Endodermal cell (in vitro differentiated cells): ENCODE results near the gene ENTPD2. TPM values are rescaled to one million over a fixed set of nuclear protein-coding genes. Genes with fewer than 3 reads are reported as not detected.

ENCODE experiments used
- DNase-seq: peaks from one replicate; pipeline ENCODE4 v3.0.0-alpha.2; 2017
- H3K27ac ChIP-seq: 2 replicates; pipeline ENCODE4 v1.5.1; 2013; ENCODE audit warnings: mild to moderate bottlenecking, low read depth, low read length, moderate library complexity
- H3K27me3 ChIP-seq: 2 replicates; pipeline ENCODE4 v1.6.1; 2013; ENCODE audit warnings: mild to moderate bottlenecking, low read length, moderate library complexity; ENCODE audit not compliant: insufficient read depth, control insufficient read depth, poor library complexity, severe bottlenecking
- H3K36me3 ChIP-seq: 2 replicates; pipeline ENCODE4 v1.7.0; 2013; ENCODE audit warnings: mild to moderate bottlenecking, low read length, moderate library complexity; ENCODE audit not compliant: control insufficient read depth, insufficient read depth
- H3K4me1 ChIP-seq: one replicate; pipeline ENCODE4 v1.7.0; 2013; ENCODE audit warnings: low read length; ENCODE audit not compliant: control insufficient read depth, insufficient read depth
- H3K4me3 ChIP-seq: 2 replicates; pipeline ENCODE4 v1.5.1; 2013; ENCODE audit warnings: mild to moderate bottlenecking, low read length, moderate library complexity
- H3K9ac ChIP-seq: 2 replicates; pipeline ENCODE4 v1.6.1; 2013; ENCODE audit warnings: mild to moderate bottlenecking, low read length, moderate library complexity; ENCODE audit not compliant: poor library complexity, severe bottlenecking; ENCODE audit errors: extremely low read depth
- H3K9me3 ChIP-seq: 2 replicates; pipeline ENCODE4 v1.6.1; 2013; ENCODE audit warnings: mild to moderate bottlenecking, low read length, moderate library complexity; ENCODE audit not compliant: control insufficient read depth
- H3K27ac Mint-ChIP-seq: 2 replicates; pipeline ENCODE4 v1.8.0; 2020; ENCODE audit warnings: mixed read lengths
- H3K27me3 Mint-ChIP-seq: 2 replicates; pipeline ENCODE4 v1.8.0; 2021; ENCODE audit warnings: mild to moderate bottlenecking, mixed read lengths; ENCODE audit not compliant: insufficient read depth
- H3K36me3 Mint-ChIP-seq: 2 replicates; pipeline ENCODE4 v1.8.0; 2020; ENCODE audit warnings: low read depth, mixed read lengths
- H3K4me1 Mint-ChIP-seq: 2 replicates; pipeline ENCODE4 v1.8.0; 2020; ENCODE audit warnings: mixed read lengths
- H3K4me3 Mint-ChIP-seq: 2 replicates; pipeline ENCODE4 v1.8.0; 2020; ENCODE audit warnings: mild to moderate bottlenecking, moderate library complexity, mixed read lengths
- H3K9me3 Mint-ChIP-seq: 2 replicates; pipeline ENCODE4 v1.8.0; 2020; ENCODE audit warnings: mild to moderate bottlenecking, mixed read lengths
- CTCF ChIP-seq: fragments of 200-600 bp; sonication (generic); conservative IDR thresholded peaks from 2 replicates; pipeline ENCODE4 v1.5.0; 2021; ENCODE audit warnings: antibody characterized with exemption, mild to moderate bottlenecking
- WGBS, 2 experiments: methylation state at CpG; one replicate each; pipeline versions ENCODE4 v1.1.5 to v1.1.7; 2013; ENCODE audit warnings: missing lambda C conversion rate in 2 of 2, mixed read lengths in 1 of 2; ENCODE audit not compliant: insufficient coverage in 1 of 2, insufficient read length in 1 of 2; 5-methylcytosine and 5-hydroxymethylcytosine counted together
- total RNA-seq, 2 donors: library from RNA; stranded (reverse); fragmentation: NEBNext Ultra II Directional in 1 of 2; extraction: Animal tissue kit (Norgen Biotek cat#: 25700) in 1 of 2; gene quantifications; 2 replicates in 1 of 2; 3 replicates in 1 of 2; pipeline ENCODE4 v1.2.1, GENCODE V29; 2021

Gene ENTPD2
- total RNA-seq, 2 donors from 2014 or later = 1.2 to 2.4 TPM

- DNase-seq = no peak
- Mint-ChIP-seq H3K4me3 (no peak overlapping the region), H3K27ac (no peak overlapping the region), H3K4me1 (no peaks in the 10 kb centered on the region), H3K27me3 (no peaks in the 10 kb centered on the region), H3K36me3 (peaks cover 5% of the 10 kb centered on the region), H3K9me3 (peaks cover 1% of the 10 kb centered on the region)
- no peak for TF ChIP-seq CTCF
- Histone ChIP-seq H3K36me3 (no peaks in the 10 kb centered on the region), H3K4me1 (no peaks in the 10 kb centered on the region), H3K27ac (no peak overlapping the region), H3K4me3 (no peak overlapping the region), H3K9me3 (no peaks in the 10 kb centered on the region), H3K27me3 (no peaks in the 10 kb centered on the region), H3K9ac (no peak overlapping the region)
- 93 to 96% methylated on average over 13 to 39 of the region's 39 CpGs for WGBS, 2 experiments
Observed at GRCh38 chr9:137011907-137012675, 41.8 kb downstream of the ENTPD2 start.

GRCh38 chr9:137011156-137011555, 42.7 kb downstream of the ENTPD2 start:
- Histone ChIP-seq H3K9ac (no peak overlapping the region), H3K9me3 (no peaks in the 10 kb centered on the region), H3K27ac (no peak overlapping the region), H3K27me3 (no peaks in the 10 kb centered on the region), H3K4me3 (no peak overlapping the region), H3K36me3 (no peaks in the 10 kb centered on the region), H3K4me1 (no peaks in the 10 kb centered on the region)
- Mint-ChIP-seq H3K9me3 (peaks cover 2% of the 10 kb centered on the region), H3K4me1 (no peaks in the 10 kb centered on the region), H3K36me3 (peaks cover 1% of the 10 kb centered on the region), H3K27ac (no peak overlapping the region), H3K27me3 (no peaks in the 10 kb centered on the region), H3K4me3 (no peak overlapping the region)
- DNase-seq = no peak
- no peak for TF ChIP-seq CTCF
- WGBS, 2 experiments = 94 to 98% methylated on average over 20 to 24 of the region's 24 CpGs

GRCh38 chr9:137009938-137010732, 43.7 kb downstream of the ENTPD2 start:
- H3K27ac Mint-ChIP-seq = no peak overlapping the region
- H3K4me3 ChIP-seq = no peak overlapping the region
- H3K27ac ChIP-seq = no peak overlapping the region
- no peaks in the 10 kb centered on the region for H3K36me3 ChIP-seq
- no peak for DNase-seq
- no peak overlapping the region for H3K4me3 Mint-ChIP-seq
- no peaks in the 10 kb centered on the region for H3K27me3 ChIP-seq
- H3K9ac ChIP-seq = no peak overlapping the region
- no peaks in the 10 kb centered on the region for H3K4me1 Mint-ChIP-seq
- peaks cover 10% of the 10 kb centered on the region for H3K9me3 Mint-ChIP-seq
- H3K27me3 Mint-ChIP-seq = no peaks in the 10 kb centered on the region
- no peaks in the 10 kb centered on the region for H3K9me3 ChIP-seq
- H3K36me3 Mint-ChIP-seq = no peaks in the 10 kb centered on the region
- no peaks in the 10 kb centered on the region for H3K4me1 ChIP-seq
- 95 to 96% methylated on average over 25 to 49 of the region's 49 CpGs for WGBS, 2 experiments
- TF ChIP-seq CTCF = no peak
